SW480 (cell line): ENCODE results near the gene ICA1.
"Not testable (repeated sequence)": the region's sequence is repeated elsewhere in the genome, so short reads cannot be mapped to it uniquely, and the experiment has no call there.

ENCODE experiments used
- DNase-seq: peaks from one replicate; pipeline ENCODE4 v3.0.0-alpha.2; 2016; ENCODE audit warnings: low spot score

ICA1 gene

GRCh38 chr7:8261711-8262695 lies at the start of gene ICA1:
ICA1 (minus strand) TSS chr7:8262167; CDS start chr7:8235926, 26,241 bp downstream.
- DNase-seq = peak; percentile 88

- DNase-seq = no peak
Observed at GRCh38 chr7:8310876-8311275, 48.9 kb upstream of the ICA1 start.

- no peak for DNase-seq
Observed at GRCh38 chr7:8305625-8306388, 43.8 kb upstream of the ICA1 start.

- no peak for DNase-seq
Observed at GRCh38 chr7:8305104-8305503, 43.1 kb upstream of the ICA1 start.

GRCh38 chr7:8303904-8304528 lies 42.0 kb upstream of the ICA1 start:
- DNase-seq = peak; percentile 65

GRCh38 chr7:8297023-8297422 lies 35.1 kb upstream of the ICA1 start:
- not testable (repeated sequence) for DNase-seq

GRCh38 chr7:8296362-8296659 lies 34.3 kb upstream of the ICA1 start:
- DNase-seq = no peak

- peak; percentile 94 for DNase-seq
Observed at GRCh38 chr7:8295638-8296361, 33.8 kb upstream of the ICA1 start.

GRCh38 chr7:8291397-8292141 lies 29.6 kb upstream of the ICA1 start:
- no peak for DNase-seq

GRCh38 chr7:8290645-8291308 lies 28.8 kb upstream of the ICA1 start:
- DNase-seq = no peak

GRCh38 chr7:8286118-8286517 lies 24.2 kb upstream of the ICA1 start:
- no peak for DNase-seq

- DNase-seq = no peak
Observed at GRCh38 chr7:8285155-8285554, 23.2 kb upstream of the ICA1 start.

GRCh38 chr7:8284606-8285005 lies 22.6 kb upstream of the ICA1 start:
- no peak for DNase-seq

- DNase-seq = no peak
Observed at GRCh38 chr7:8283968-8284367, 22.0 kb upstream of the ICA1 start.

- DNase-seq = no peak
Observed at GRCh38 chr7:8282871-8283270, 20.9 kb upstream of the ICA1 start.

- DNase-seq = no peak
Observed at GRCh38 chr7:8282162-8282561, 20.2 kb upstream of the ICA1 start.

- DNase-seq = no peak
Observed at GRCh38 chr7:8278183-8278582, 16.2 kb upstream of the ICA1 start.

GRCh38 chr7:8277394-8277982 lies 15.5 kb upstream of the ICA1 start:
- peak; percentile 23 for DNase-seq

GRCh38 chr7:8274589-8274988 lies 12.6 kb upstream of the ICA1 start:
- DNase-seq = no peak

- no peak for DNase-seq
Observed at GRCh38 chr7:8271960-8272359, 10.0 kb upstream of the ICA1 start.
